HepG2 (cell line): ENCODE data around the gene FAM228B. TPM values are rescaled to one million over a fixed set of nuclear protein-coding genes. Genes with fewer than 3 reads are reported as not detected.
A peak's percentile ranks its signal among the peaks of the same experiment; 100 is the strongest.

Experiments used
- AFF4 ChIP-seq: sonication (generic); formaldehyde crosslinking; IDR thresholded peaks from 2 replicates; pipeline ENCODE4 v1.4.0; 2020; ENCODE audit warnings: missing genetic modification reagents
- ARNT2 ChIP-seq: sonication (generic); formaldehyde crosslinking; IDR thresholded peaks from 2 replicates; pipeline ENCODE4 v1.8.0; 2022; ENCODE audit warnings: mild to moderate bottlenecking, low read depth, missing genetic modification reagents, moderate library complexity
- CENPT ChIP-seq: sonication (generic); formaldehyde crosslinking; IDR thresholded peaks from 2 replicates; pipeline ENCODE4 v1.8.0; 2022; ENCODE audit warnings: low read depth, mild to moderate bottlenecking, moderate library complexity, missing genetic modification reagents
- DPF2 ChIP-seq: sonication (generic); formaldehyde crosslinking; IDR thresholded peaks from 2 replicates; pipeline ENCODE4 v1.4.0; 2020; ENCODE audit warnings: mild to moderate bottlenecking, low read depth, missing genetic modification reagents, borderline replicate concordance
- FOXA3 ChIP-seq: IDR thresholded peaks from 2 replicates; pipeline ENCODE4 v1.6.1; 2016; ENCODE audit warnings: missing genetic modification reagents, missing compliant biosample characterization
- JUN ChIP-seq: sonication (generic); formaldehyde crosslinking; IDR thresholded peaks from 2 replicates; pipeline ENCODE4 v1.4.0; 2020; ENCODE audit warnings: mild to moderate bottlenecking, missing genetic modification reagents
- JUNB ChIP-seq: sonication (generic); formaldehyde crosslinking; IDR thresholded peaks from 2 replicates; pipeline ENCODE4 v1.8.0; 2022; ENCODE audit warnings: missing genetic modification reagents, mild to moderate bottlenecking, borderline replicate concordance
- KDM5A ChIP-seq: fragments of 200-600 bp; sonication (generic); IDR thresholded peaks from 2 replicates; pipeline ENCODE4 v1.7.0; 2018; ENCODE audit warnings: antibody characterized with exemption, mild to moderate bottlenecking, low read length, borderline replicate concordance
- NR2F1 ChIP-seq, 2 experiments: fragments of 450-650 bp in 1 of 2; formaldehyde crosslinking in 1 of 2; IDR thresholded peaks; 2 replicates each; pipeline versions ENCODE4 v1.5.0 to v1.6.1; 2016 to 2020; ENCODE audit warnings: mild to moderate bottlenecking in 1 of 2, missing compliant biosample characterization in 1 of 2, missing genetic modification reagents in 1 of 2, moderate library complexity in 1 of 2
- PAX8 ChIP-seq: sonication (generic); formaldehyde crosslinking; IDR thresholded peaks from 2 replicates; pipeline ENCODE4 v1.8.0; 2022; ENCODE audit warnings: mild to moderate bottlenecking, missing genetic modification reagents, borderline replicate concordance
- PHB2 ChIP-seq: fragments of 450-650 bp; IDR thresholded peaks from 2 replicates; pipeline ENCODE4 v1.6.1; 2018; ENCODE audit not compliant: partially characterized antibody
- PHF20 ChIP-seq: sonication (generic); formaldehyde crosslinking; IDR thresholded peaks from 2 replicates; pipeline ENCODE4 v1.5.0; 2020; ENCODE audit warnings: mild to moderate bottlenecking, missing genetic modification reagents
- PHF8 ChIP-seq: sonication (generic); formaldehyde crosslinking; IDR thresholded peaks from 2 replicates; pipeline ENCODE4 v1.5.0; 2020; ENCODE audit warnings: missing genetic modification reagents
- POGK ChIP-seq: sonication (generic); formaldehyde crosslinking; conservative IDR thresholded peaks from 2 replicates; pipeline ENCODE4 v1.8.0; 2022; ENCODE audit warnings: mild to moderate bottlenecking, moderate library complexity, missing genetic modification reagents
- ZBTB21 ChIP-seq: sonication (generic); formaldehyde crosslinking; IDR thresholded peaks from 2 replicates; pipeline ENCODE4 v1.4.0; 2020; ENCODE audit warnings: missing genetic modification reagents
- ZFP90 ChIP-seq: sonication (generic); formaldehyde crosslinking; IDR thresholded peaks from 2 replicates; pipeline ENCODE4 v1.8.0; 2022; ENCODE audit warnings: missing genetic modification reagents, mild to moderate bottlenecking, inconsistent platforms, borderline replicate concordance
- ZMAT3 ChIP-seq: sonication (generic); formaldehyde crosslinking; conservative IDR thresholded peaks from 2 replicates; pipeline ENCODE4 v1.7.0; 2021; ENCODE audit warnings: missing genetic modification reagents
- ZNF121 ChIP-seq: sonication (generic); formaldehyde crosslinking; IDR thresholded peaks from 2 replicates; pipeline ENCODE4 v1.5.0; 2020; ENCODE audit warnings: mild to moderate bottlenecking, missing genetic modification reagents
- ZNF264 ChIP-seq: sonication (generic); formaldehyde crosslinking; IDR thresholded peaks from 2 replicates; pipeline ENCODE4 v1.4.0; 2020; ENCODE audit warnings: missing genetic modification reagents
- ZNF580 ChIP-seq: IDR thresholded peaks from 2 replicates; pipeline ENCODE4 v1.6.1; 2016; ENCODE audit warnings: low read depth, borderline replicate concordance
- ZNF737 ChIP-seq: sonication (generic); formaldehyde crosslinking; IDR thresholded peaks from 2 replicates; pipeline ENCODE4 v1.5.0; 2020; ENCODE audit warnings: missing genetic modification reagents, mild to moderate bottlenecking, borderline replicate concordance
- ZNF746 ChIP-seq: sonication (generic); formaldehyde crosslinking; IDR thresholded peaks from 2 replicates; pipeline ENCODE4 v1.8.0; 2022; ENCODE audit warnings: mild to moderate bottlenecking, missing genetic modification reagents
- ZNF768 ChIP-seq: sonication (generic); formaldehyde crosslinking; IDR thresholded peaks from 2 replicates; pipeline ENCODE4 v1.4.0; 2020; ENCODE audit warnings: missing genetic modification reagents
- ZNF879 ChIP-seq: sonication (generic); formaldehyde crosslinking; IDR thresholded peaks from 2 replicates; pipeline ENCODE4 v1.8.1; 2023; ENCODE audit warnings: missing genetic modification reagents
- polyA plus RNA-seq, 8 experiments: library from polyadenylated mRNA; depleted of rRNA in 3 of 8; stranded (reverse) in 7 of 8; unstranded in 1 of 8; fragments of >200 nt; fragmentation: Illumina TruSeq in 4 of 8; extraction: Trizol in 4 of 8; gene quantifications; 2 replicates each; pipeline versions ENCODE4 v1.2.1 to v1.2.3, GENCODE V29; 2011 to 2016; ENCODE audit warnings: low read depth in 4 of 8, missing spikeins in 1 of 8, mixed read lengths in 1 of 8; ENCODE audit not compliant: insufficient read depth in 1 of 8
- total RNA-seq, 5 experiments: library from RNA; depleted of rRNA; stranded (reverse); fragments of >200 nt; fragmentation: Illumina TruSeq; extraction: Trizol; gene quantifications; 2 replicates each; pipeline ENCODE4 v1.2.3, GENCODE V29; 2016; ENCODE audit warnings: low read depth in 1 of 5

Gene FAM228B
- total and polyA plus RNA-seq, 2 of the 13 experiments (the other 11 are each of a cell fraction or from before 2014, with no cell fraction given), result 0.79 to 1.1 TPM

GRCh38 chr2:24083567-24084385, 39.5 kb upstream of the FAM228B start (continued):
- TF ChIP-seq JUN (CRISPR knock-in tag) (peak; percentile 29), ZNF737 (CRISPR knock-in tag) (0 out of 2 replicates have a peak, but pooled peaks have one; percentile 13), ZNF768 (CRISPR knock-in tag) (peak; percentile 82; the same call in 1 of the 2 replicates), JUNB (no peak), ZNF121 (CRISPR knock-in tag) (peak; percentile 98), ARNT2 (CRISPR knock-in tag) (peak; percentile 97), PHB2 (no peak), FOXA3 (no peak; the same call in 1 of the 2 replicates), ZMAT3 (CRISPR knock-in tag) (no peak; the same call in 1 of the 2 replicates), NR2F1 (CRISPR knock-in tag; IDR thresholded peaks at IDR 0.05) (no peak; a peak in 1 of 4 replicates), ZFP90 (CRISPR knock-in tag) (no peak; the same call in 1 of the 2 replicates), ZNF746 (CRISPR knock-in tag) (peak; percentile 72; the same call in 1 of the 2 replicates), DPF2 (CRISPR knock-in tag) (peak; percentile 18), PHF20 (no peak; the same call in 1 of the 2 replicates), ZNF264 (no peak; the same call in 1 of the 2 replicates), KDM5A (peak; percentile 37; the same call in 1 of the 2 replicates), PAX8 (CRISPR knock-in tag) (no peak; the same call in none of the 2 replicates), PHF8 (CRISPR knock-in tag) (peak; percentile 85; the same call in 1 of the 2 replicates), AFF4 (CRISPR knock-in tag) (no peak), POGK (peak; percentile 96), ZNF580 (CRISPR knock-in tag) (peak; percentile 32; the same call in 1 of the 2 replicates), ZBTB21 (CRISPR knock-in tag) (peak; percentile 56; the same call in 1 of the 2 replicates), ZNF879 (CRISPR knock-in tag) (peak; percentile 43; the same call in 1 of the 2 replicates), CENPT (no peak; the same call in 1 of the 2 replicates)
